ENCODE measurements around the gene PLCB3.

The PLCB3 gene

DNA sequence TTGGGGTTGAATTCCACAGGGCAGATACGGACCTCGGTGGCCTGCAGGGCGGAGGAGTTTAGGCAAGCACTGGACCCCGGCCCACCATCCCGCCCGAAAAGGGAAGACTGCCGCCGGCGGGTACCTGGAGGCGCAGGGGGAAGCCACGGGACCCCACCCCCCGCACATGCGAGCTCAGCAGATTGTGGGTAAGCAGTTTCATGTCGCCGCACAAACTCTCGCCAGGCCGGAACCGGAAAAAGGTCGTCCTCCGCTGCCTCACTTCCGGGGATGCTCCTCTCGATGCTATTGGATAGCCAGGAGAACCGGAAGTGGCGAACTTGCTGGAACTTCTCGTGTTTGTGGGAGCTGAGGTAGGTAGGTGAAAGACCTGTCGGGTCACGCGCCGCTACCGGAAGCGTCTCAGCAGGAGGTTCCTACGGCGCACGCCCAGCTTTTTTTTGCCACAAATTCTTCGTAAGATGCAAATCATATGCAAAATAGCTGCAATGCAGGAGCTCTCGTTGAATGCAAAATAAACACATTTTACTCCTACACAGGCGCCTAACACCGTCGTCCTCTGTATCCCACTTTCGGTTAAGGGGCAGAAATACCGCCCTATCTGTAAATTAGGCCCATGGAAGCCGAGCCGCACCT is 66.1 kb downstream of the PLCB3 start, which contains the start of gene TRMT112:
Gene TRMT112 (minus strand): TSS at position 235 of the 636 bp plus-strand sequence. CDS start 33 bp downstream, at position 202.
- peak; percentile 70; the same call in 1 of the 2 replicates for TF ChIP-seq SIN3A (IDR thresholded peaks at IDR 0.05; ENCODE audit: borderline replicate concordance, insufficient read depth, low read length)
- no peak for TF ChIP-seq REST (IDR thresholded peaks at IDR 0.05; ENCODE audit: insufficient read depth in 1 of 2, low read depth in 2 of 2, low read length in 2 of 2)
- no peak for TF ChIP-seq FOXP2 (optimal IDR thresholded peaks at IDR 0.05; ENCODE audit: borderline replicate concordance, extremely low read depth, extremely low read length, insufficient read depth)
- TF ChIP-seq TAF1 (IDR thresholded peaks at IDR 0.05; ENCODE audit: borderline replicate concordance, insufficient read depth, low read length), result peak; percentile 74; the same call in 1 of the 2 replicates
- peak; percentile 69; the same call in 1 of the 2 replicates for TF ChIP-seq POLR2AphosphoS5 (IDR thresholded peaks at IDR 0.05; ENCODE audit: low read depth, low read length)

DNA sequence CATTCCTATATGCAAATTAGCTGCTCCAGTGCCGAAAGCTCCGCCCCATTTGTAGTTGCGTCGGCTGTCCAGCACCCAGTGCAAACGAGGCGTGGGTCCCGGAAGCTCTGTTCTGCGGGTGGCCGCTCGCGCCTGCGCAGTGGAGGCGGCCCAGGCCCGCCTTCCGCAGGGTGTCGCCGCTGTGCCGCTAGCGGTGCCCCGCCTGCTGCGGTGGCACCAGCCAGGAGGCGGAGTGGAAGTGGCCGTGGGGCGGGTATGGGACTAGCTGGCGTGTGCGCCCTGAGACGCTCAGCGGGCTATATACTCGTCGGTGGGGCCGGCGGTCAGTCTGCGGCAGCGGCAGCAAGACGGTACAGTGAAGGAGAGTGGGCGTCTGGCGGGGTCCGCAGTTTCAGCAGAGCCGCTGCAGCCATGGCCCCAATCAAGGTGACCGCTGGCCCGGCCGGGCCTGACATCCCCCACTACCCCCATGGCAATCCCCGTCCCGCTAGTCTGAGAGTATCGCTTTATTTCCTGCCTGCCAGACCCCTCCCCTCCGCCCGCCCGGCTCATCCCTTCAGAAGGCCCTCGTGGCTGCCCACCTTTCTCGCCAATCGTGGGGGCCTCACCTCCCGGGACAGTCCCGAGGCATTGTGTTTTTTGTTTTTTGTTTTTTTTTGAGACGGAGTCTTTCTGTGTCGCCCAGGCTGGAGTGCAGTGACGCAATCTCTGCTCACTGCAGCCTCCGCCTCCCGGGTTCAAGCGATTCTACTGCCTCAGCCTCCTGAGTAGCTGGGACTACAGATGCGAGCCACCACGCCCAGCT is 66.8 kb downstream of the PLCB3 start, which contains the start of gene PRDX5:
Gene PRDX5 (plus strand): TSS at position 161 of the 805 bp plus-strand sequence. CDS start 95 bp downstream, at position 256.
- no peak; the same call in 1 of the 2 replicates for TF ChIP-seq SIN3A (IDR thresholded peaks at IDR 0.05; ENCODE audit: borderline replicate concordance, insufficient read depth, low read length)
- peak; percentile 94 for TF ChIP-seq FOXP2 (optimal IDR thresholded peaks at IDR 0.05; ENCODE audit: borderline replicate concordance, extremely low read depth, extremely low read length, insufficient read depth)
- TF ChIP-seq TAF1 (IDR thresholded peaks at IDR 0.05; ENCODE audit: borderline replicate concordance, insufficient read depth, low read length), result no peak
- peak; percentile 16; the same call in 1 of the 2 replicates for TF ChIP-seq POLR2AphosphoS5 (IDR thresholded peaks at IDR 0.05; ENCODE audit: low read depth, low read length)
- peak; percentile 17 to 76; a peak in 2 of 4 replicates for TF ChIP-seq REST (IDR thresholded peaks at IDR 0.05; ENCODE audit: insufficient read depth in 1 of 2, low read depth in 2 of 2, low read length in 2 of 2)
